Liver (tissue), 9 donors: Measurements from ENCODE around the gene IGLON5. TPM values are rescaled to one million over a fixed set of nuclear protein-coding genes. Genes with fewer than 3 reads are reported as not detected.

Experiments
- DNase-seq: peaks from one replicate; pipeline ENCODE4 v3.0.0-alpha.2; 2017; ENCODE audit warnings: low spot score
- H3K27ac ChIP-seq, 2 donors: one replicate each; pipeline ENCODE4 v1.7.0; 2013; ENCODE audit warnings: inconsistent platforms in 2 of 2, low read length in 2 of 2, control low read depth in 1 of 2, low read depth in 1 of 2, mild to moderate bottlenecking in 1 of 2
- H3K27me3 ChIP-seq, 4 donors: one replicate each; pipeline versions ENCODE4 v1.6.1 to v1.7.0; 2013; ENCODE audit warnings: low read length in 3 of 4, inconsistent platforms in 1 of 4, mild to moderate bottlenecking in 1 of 4, moderate library complexity in 1 of 4; ENCODE audit not compliant: control insufficient read depth in 4 of 4, insufficient read depth in 4 of 4
- H3K36me3 ChIP-seq, 4 donors: one replicate each; pipeline versions ENCODE4 v1.6.1 to v1.7.0; 2013; ENCODE audit warnings: low read length in 3 of 4, mild to moderate bottlenecking in 3 of 4, low read depth in 1 of 4, moderate library complexity in 1 of 4; ENCODE audit not compliant: control insufficient read depth in 4 of 4, insufficient read depth in 3 of 4
- H3K4me1 ChIP-seq, 4 donors: one replicate each; pipeline versions ENCODE4 v1.6.1 to v1.7.0; 2013; ENCODE audit warnings: low read length in 3 of 4, mild to moderate bottlenecking in 3 of 4, moderate library complexity in 1 of 4; ENCODE audit not compliant: control insufficient read depth in 4 of 4, insufficient read depth in 4 of 4
- H3K4me3 ChIP-seq, 3 donors: one replicate each; pipeline versions ENCODE4 v1.6.1 to v1.7.0; 2013; ENCODE audit warnings: low read length in 3 of 3, control low read depth in 1 of 3, low read depth in 1 of 3, mild to moderate bottlenecking in 1 of 3
- H3K9ac ChIP-seq, 2 donors: one replicate each; pipeline ENCODE4 v1.7.0; 2013; ENCODE audit warnings: low read length in 2 of 2, mild to moderate bottlenecking in 2 of 2, moderate library complexity in 2 of 2, control low read depth in 1 of 2, low read depth in 1 of 2
- H3K9me3 ChIP-seq, 4 donors: one replicate each; pipeline versions ENCODE4 v1.6.1 to v1.7.0; 2013; ENCODE audit warnings: low read length in 3 of 4; ENCODE audit not compliant: control insufficient read depth in 4 of 4
- ATF3 ChIP-seq: IDR thresholded peaks from 2 replicates; pipeline ENCODE4 v1.6.1; 2016; ENCODE audit warnings: antibody characterized with exemption
- FOXA2 ChIP-seq: IDR thresholded peaks from 2 replicates; pipeline ENCODE4 v1.6.1; 2016; ENCODE audit warnings: antibody characterized with exemption
- GABPA ChIP-seq, 2 donors: IDR thresholded peaks in 1 of 2; conservative IDR thresholded peaks in 1 of 2; 2 replicates each; pipeline ENCODE4 v1.6.1; 2016; ENCODE audit warnings: antibody characterized with exemption in 2 of 2, mild to moderate bottlenecking in 1 of 2, moderate library complexity in 1 of 2
- HNF4A ChIP-seq, 2 donors: conservative IDR thresholded peaks; 2 replicates each; pipeline ENCODE4 v1.6.1; 2016; ENCODE audit warnings: antibody characterized with exemption in 2 of 2, mild to moderate bottlenecking in 2 of 2
- JUND ChIP-seq, 2 donors: IDR thresholded peaks; 2 replicates each; pipeline ENCODE4 v1.6.1; 2016; ENCODE audit warnings: antibody characterized with exemption in 2 of 2
- NR2F2 ChIP-seq: IDR thresholded peaks from 2 replicates; pipeline ENCODE4 v1.6.1; 2016; ENCODE audit warnings: antibody characterized with exemption
- RAD21 ChIP-seq, 2 donors: IDR thresholded peaks; 2 replicates each; pipeline ENCODE4 v1.6.1; 2016; ENCODE audit warnings: antibody characterized with exemption in 2 of 2, mild to moderate bottlenecking in 2 of 2
- RXRA ChIP-seq, 2 donors: IDR thresholded peaks; 2 replicates each; pipeline ENCODE4 v1.6.1; 2017 to 2018; ENCODE audit warnings: antibody characterized with exemption in 2 of 2, mild to moderate bottlenecking in 1 of 2
- SP1 ChIP-seq: IDR thresholded peaks from 2 replicates; pipeline ENCODE4 v1.6.1; 2018; ENCODE audit warnings: antibody characterized with exemption, mild to moderate bottlenecking
- TAF1 ChIP-seq: conservative IDR thresholded peaks from 2 replicates; pipeline ENCODE4 v1.6.1; 2016; ENCODE audit warnings: antibody characterized with exemption, mild to moderate bottlenecking
- YY1 ChIP-seq: IDR thresholded peaks from 2 replicates; pipeline ENCODE4 v1.6.1; 2016; ENCODE audit warnings: antibody characterized with exemption, mild to moderate bottlenecking
- WGBS: extraction: QIAGEN DNeasy Blood & Tissue Kit; methylation state at CpG from one replicate; pipeline ENCODE4 v1.1.7; 2013; 5-methylcytosine and 5-hydroxymethylcytosine counted together
- polyA plus RNA-seq, 2 donors: library from polyadenylated mRNA; stranded (reverse) in 1 of 2; unstranded in 1 of 2; fragments of 200-250 nt in 1 of 2; fragments of >200 nt in 1 of 2; fragmentation: Nextera tagmentation in 1 of 2; extraction: Ambion mirVana in 1 of 2; gene quantifications; one replicate each; pipeline versions ENCODE4 v1.2.1 to v1.2.3, GENCODE V29; 2013 to 2015
- total RNA-seq, 2 donors: library from RNA; depleted of rRNA; stranded (reverse); fragments of >200 nt; gene quantifications; one replicate each; pipeline ENCODE4 v1.2.3, GENCODE V29; 2014
- TF ChIP-seq, protein P1 (sequence below): IDR thresholded peaks from 2 replicates; pipeline ENCODE4 v1.6.1; 2016; ENCODE audit warnings: antibody characterized with exemption
- TF ChIP-seq, protein P2 (sequence below): fragments of 150-350 bp; IDR thresholded peaks from 2 replicates; pipeline ENCODE4 v1.5.1; 2017; ENCODE audit warnings: improper control_type of control experiment, low read depth, low read length; ENCODE audit not compliant: missing input control
- TF ChIP-seq, protein P3 (sequence below): IDR thresholded peaks from 2 replicates; pipeline ENCODE4 v1.6.1; 2016; ENCODE audit warnings: antibody characterized with exemption, mild to moderate bottlenecking
- donor health status: healthy.
- donor health status: healthy.
- donor health status: healthy.
- donor health status: healthy.
- donor health status: healthy.

Gene IGLON5
- total and polyA plus RNA-seq, 4 donors = 0.25 to 0.46 (median 0.25) TPM; not detected in 1

DNA sequence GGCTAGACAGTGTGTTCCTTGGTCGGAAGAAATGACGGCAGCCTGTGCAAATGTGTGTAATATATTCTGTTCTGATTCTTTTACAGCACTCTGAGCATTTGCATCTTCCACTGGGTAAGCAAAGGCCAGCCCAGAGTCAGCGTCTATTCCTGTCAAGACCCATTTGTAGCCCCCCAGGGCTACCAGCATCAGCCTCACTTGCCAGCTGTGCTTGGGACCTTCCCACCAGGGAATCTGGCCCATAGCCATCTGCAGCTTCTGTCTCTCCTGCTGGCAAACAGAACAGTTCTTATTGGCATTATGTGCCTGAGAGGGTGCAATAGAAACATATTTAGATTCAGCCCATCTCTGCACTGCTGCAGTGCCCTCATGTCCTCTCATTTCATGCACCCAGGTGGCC is 6.0 kb upstream of the IGLON5 start:
- no peak overlapping the region for H3K27ac ChIP-seq
- peaks cover 0 to 3% (median 2%) of the 10 kb centered on the region in 4 donors for H3K27me3 ChIP-seq
- WGBS = 74% methylated on average over 3 of the region's 3 CpGs
- H3K36me3 ChIP-seq = no peaks in the 10 kb centered on the region
- TF ChIP-seq TAF1 (no peak), FOXA2 (no peak), GABPA (IDR thresholded peaks at IDR 0.05 in 1 of 2, conservative IDR thresholded peaks at IDR 0.05 in 1 of 2) (no peak), NR2F2 (no peak), SP1 (no peak), ATF3 (no peak), RXRA (IDR thresholded peaks at IDR 0.05) (no peak), RAD21 (IDR thresholded peaks at IDR 0.05) (no peak), JUND (IDR thresholded peaks at IDR 0.05) (no peak), YY1 (no peak), HNF4A (conservative IDR thresholded peaks at IDR 0.05) (no peak)
- TF ChIP-seq, protein P1, sequence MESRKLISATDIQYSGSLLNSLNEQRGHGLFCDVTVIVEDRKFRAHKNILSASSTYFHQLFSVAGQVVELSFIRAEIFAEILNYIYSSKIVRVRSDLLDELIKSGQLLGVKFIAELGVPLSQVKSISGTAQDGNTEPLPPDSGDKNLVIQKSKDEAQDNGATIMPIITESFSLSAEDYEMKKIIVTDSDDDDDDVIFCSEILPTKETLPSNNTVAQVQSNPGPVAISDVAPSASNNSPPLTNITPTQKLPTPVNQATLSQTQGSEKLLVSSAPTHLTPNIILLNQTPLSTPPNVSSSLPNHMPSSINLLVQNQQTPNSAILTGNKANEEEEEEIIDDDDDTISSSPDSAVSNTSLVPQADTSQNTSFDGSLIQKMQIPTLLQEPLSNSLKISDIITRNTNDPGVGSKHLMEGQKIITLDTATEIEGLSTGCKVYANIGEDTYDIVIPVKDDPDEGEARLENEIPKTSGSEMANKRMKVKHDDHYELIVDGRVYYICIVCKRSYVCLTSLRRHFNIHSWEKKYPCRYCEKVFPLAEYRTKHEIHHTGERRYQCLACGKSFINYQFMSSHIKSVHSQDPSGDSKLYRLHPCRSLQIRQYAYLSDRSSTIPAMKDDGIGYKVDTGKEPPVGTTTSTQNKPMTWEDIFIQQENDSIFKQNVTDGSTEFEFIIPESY = no peak
- TF ChIP-seq, protein P2, sequence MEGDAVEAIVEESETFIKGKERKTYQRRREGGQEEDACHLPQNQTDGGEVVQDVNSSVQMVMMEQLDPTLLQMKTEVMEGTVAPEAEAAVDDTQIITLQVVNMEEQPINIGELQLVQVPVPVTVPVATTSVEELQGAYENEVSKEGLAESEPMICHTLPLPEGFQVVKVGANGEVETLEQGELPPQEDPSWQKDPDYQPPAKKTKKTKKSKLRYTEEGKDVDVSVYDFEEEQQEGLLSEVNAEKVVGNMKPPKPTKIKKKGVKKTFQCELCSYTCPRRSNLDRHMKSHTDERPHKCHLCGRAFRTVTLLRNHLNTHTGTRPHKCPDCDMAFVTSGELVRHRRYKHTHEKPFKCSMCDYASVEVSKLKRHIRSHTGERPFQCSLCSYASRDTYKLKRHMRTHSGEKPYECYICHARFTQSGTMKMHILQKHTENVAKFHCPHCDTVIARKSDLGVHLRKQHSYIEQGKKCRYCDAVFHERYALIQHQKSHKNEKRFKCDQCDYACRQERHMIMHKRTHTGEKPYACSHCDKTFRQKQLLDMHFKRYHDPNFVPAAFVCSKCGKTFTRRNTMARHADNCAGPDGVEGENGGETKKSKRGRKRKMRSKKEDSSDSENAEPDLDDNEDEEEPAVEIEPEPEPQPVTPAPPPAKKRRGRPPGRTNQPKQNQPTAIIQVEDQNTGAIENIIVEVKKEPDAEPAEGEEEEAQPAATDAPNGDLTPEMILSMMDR = no peak
- TF ChIP-seq, protein P3, sequence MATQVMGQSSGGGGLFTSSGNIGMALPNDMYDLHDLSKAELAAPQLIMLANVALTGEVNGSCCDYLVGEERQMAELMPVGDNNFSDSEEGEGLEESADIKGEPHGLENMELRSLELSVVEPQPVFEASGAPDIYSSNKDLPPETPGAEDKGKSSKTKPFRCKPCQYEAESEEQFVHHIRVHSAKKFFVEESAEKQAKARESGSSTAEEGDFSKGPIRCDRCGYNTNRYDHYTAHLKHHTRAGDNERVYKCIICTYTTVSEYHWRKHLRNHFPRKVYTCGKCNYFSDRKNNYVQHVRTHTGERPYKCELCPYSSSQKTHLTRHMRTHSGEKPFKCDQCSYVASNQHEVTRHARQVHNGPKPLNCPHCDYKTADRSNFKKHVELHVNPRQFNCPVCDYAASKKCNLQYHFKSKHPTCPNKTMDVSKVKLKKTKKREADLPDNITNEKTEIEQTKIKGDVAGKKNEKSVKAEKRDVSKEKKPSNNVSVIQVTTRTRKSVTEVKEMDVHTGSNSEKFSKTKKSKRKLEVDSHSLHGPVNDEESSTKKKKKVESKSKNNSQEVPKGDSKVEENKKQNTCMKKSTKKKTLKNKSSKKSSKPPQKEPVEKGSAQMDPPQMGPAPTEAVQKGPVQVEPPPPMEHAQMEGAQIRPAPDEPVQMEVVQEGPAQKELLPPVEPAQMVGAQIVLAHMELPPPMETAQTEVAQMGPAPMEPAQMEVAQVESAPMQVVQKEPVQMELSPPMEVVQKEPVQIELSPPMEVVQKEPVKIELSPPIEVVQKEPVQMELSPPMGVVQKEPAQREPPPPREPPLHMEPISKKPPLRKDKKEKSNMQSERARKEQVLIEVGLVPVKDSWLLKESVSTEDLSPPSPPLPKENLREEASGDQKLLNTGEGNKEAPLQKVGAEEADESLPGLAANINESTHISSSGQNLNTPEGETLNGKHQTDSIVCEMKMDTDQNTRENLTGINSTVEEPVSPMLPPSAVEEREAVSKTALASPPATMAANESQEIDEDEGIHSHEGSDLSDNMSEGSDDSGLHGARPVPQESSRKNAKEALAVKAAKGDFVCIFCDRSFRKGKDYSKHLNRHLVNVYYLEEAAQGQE = no peak
- H3K4me3 ChIP-seq = no peak overlapping the region
- H3K4me1 ChIP-seq = no peaks in the 10 kb centered on the region
- no peak for DNase-seq
- no peak overlapping the region for H3K9ac ChIP-seq
- peaks cover 4 to 21% (median 10%) of the 10 kb centered on the region in 4 donors for H3K9me3 ChIP-seq

DNA sequence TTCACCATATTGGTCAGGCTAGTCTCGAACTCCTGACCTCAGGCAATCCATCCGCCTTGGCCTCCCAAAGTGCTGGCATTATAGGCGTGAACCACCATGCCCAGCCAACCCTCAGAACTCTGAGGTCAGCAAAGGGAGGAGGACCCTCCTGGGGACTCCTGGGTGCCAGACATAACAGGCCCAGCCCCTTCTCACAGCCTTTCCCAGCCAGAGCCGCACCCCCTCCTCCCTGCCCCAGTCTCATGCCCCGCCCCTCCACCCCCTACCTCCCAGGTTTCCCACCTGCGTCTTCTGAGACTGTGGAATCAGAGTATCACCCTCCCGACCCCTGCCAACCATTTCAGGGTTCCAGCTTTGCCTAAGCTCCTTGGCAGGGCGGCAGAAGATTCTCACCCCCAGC is 5.2 kb downstream of the IGLON5 start:
- Histone ChIP-seq H3K9ac (no peak overlapping the region), H3K27me3 (no peaks in the 10 kb centered on the region), H3K4me3 (no peak overlapping the region), H3K36me3 (no peaks in the 10 kb centered on the region), H3K27ac (no peak overlapping the region), H3K9me3 (no peaks in the 10 kb centered on the region), H3K4me1 (peaks cover 0 to 2% (median 0%) of the 10 kb centered on the region in 4 donors)
- WGBS = 64% methylated on average over 8 of the region's 8 CpGs
- DNase-seq = no peak
- TF ChIP-seq RAD21 (IDR thresholded peaks at IDR 0.05) (no peak), YY1 (no peak)
